Esophagus (tissue), 2 donors: Measurements from ENCODE around the gene KLF2. TPM values are rescaled to one million over a fixed set of nuclear protein-coding genes. Genes with fewer than 3 reads are reported as not detected.

Source experiments
- H3K27ac ChIP-seq, 2 donors: one replicate each; pipeline ENCODE4 v1.5.1; 2013; ENCODE audit warnings: low read depth in 2 of 2, mild to moderate bottlenecking in 2 of 2, inconsistent platforms in 1 of 2, low read length in 1 of 2, moderate library complexity in 1 of 2
- H3K27me3 ChIP-seq, 2 donors: one replicate each; pipeline ENCODE4 v1.6.1; 2013; ENCODE audit warnings: low read length in 2 of 2, control low read depth in 1 of 2, mild to moderate bottlenecking in 1 of 2; ENCODE audit not compliant: insufficient read depth in 2 of 2, control insufficient read depth in 1 of 2
- H3K36me3 ChIP-seq, 2 donors: one replicate each; pipeline ENCODE4 v1.6.1; 2013; ENCODE audit warnings: low read length in 1 of 2; ENCODE audit not compliant: control insufficient read depth in 2 of 2, insufficient read depth in 2 of 2
- H3K4me1 ChIP-seq, 2 donors: one replicate each; pipeline ENCODE4 v1.6.1; 2013; ENCODE audit warnings: low read length in 1 of 2; ENCODE audit not compliant: control insufficient read depth in 2 of 2, insufficient read depth in 2 of 2
- H3K4me3 ChIP-seq, 2 donors: one replicate each; pipeline ENCODE4 v1.5.1; 2013; ENCODE audit warnings: low read length in 2 of 2, mild to moderate bottlenecking in 2 of 2, low read depth in 1 of 2, moderate library complexity in 1 of 2
- H3K9me3 ChIP-seq, 2 donors: one replicate each; pipeline ENCODE4 v1.6.1; 2013; ENCODE audit warnings: mild to moderate bottlenecking in 2 of 2, low read depth in 1 of 2, low read length in 1 of 2, moderate library complexity in 1 of 2; ENCODE audit not compliant: control insufficient read depth in 2 of 2, insufficient read depth in 1 of 2
- WGBS, 2 donors: extraction: QIAGEN DNeasy Blood & Tissue Kit; methylation state at CpG; one replicate each; pipeline ENCODE4 v1.1.7; 2013; 5-methylcytosine and 5-hydroxymethylcytosine counted together
- polyA plus RNA-seq, 2 donors: library from polyadenylated mRNA; stranded (reverse); fragments of 200-250 nt; gene quantifications; one replicate each; pipeline ENCODE4 v1.2.3, GENCODE V29; 2013
- donor health status: healthy with polysubstance abuse.
- donor health status: Bipolar disorder and iron deficiency.

Gene KLF2
- polyA plus RNA-seq, 2 donors: 2.4 to 12.1 TPM

DNA sequence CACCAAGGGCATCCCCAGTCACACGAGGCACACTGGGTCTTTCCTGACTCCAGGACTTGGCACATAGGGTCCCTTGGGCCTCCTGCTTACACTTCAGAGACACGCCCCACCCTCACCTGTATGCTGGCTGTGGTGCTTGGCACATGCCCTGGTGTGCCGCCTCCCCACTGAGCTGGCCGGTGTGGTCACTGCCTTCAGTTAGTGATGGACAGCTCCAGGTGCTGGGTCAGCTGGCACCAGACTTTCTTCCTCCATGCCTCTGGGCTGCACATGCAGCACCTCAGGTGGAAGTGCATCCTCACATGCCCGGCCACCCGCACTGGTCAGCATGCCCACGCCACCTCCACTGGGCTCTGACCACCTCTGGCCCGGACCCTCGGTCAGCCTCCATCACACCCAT is 52.9 kb downstream of the KLF2 start:
- H3K9me3 ChIP-seq: no peaks in the 10 kb centered on the region
- WGBS, 2 donors: 89 to 95% methylated on average over 9 of the region's 9 CpGs

More for the DNA sequence above, 52.9 kb downstream of the KLF2 start:
- H3K27me3 ChIP-seq: no peaks in the 10 kb centered on the region
- no peak overlapping the region for H3K4me3 ChIP-seq
- no peak overlapping the region for H3K27ac ChIP-seq
- peaks cover 0 to 3% of the 10 kb centered on the region in 2 donors for H3K4me1 ChIP-seq
- peaks cover 18 to 27% of the 10 kb centered on the region in 2 donors for H3K36me3 ChIP-seq

Other genes with a start within 250 kb of the KLF2 start
- gene TPM4, start 248.3 kb upstream of the KLF2 start, polyA plus RNA-seq: 100 to 1,000 TPM; 350 to 439 TPM
- 10 to 100 TPM; 24.9 to 34.1 TPM for gene RAB8A, start 212.9 kb upstream of the KLF2 start, polyA plus RNA-seq
- under 1 TPM; 0.47 to 0.86 TPM for gene HSH2D, start 181.1 kb upstream of the KLF2 start, polyA plus RNA-seq
- gene CIB3, start 151.3 kb upstream of the KLF2 start, polyA plus RNA-seq: not detected
- gene FAM32A, start 139.4 kb upstream of the KLF2 start, polyA plus RNA-seq: 10 to 100 TPM; 63.0 to 68.5 TPM
- gene AP1M1, start 126.9 kb upstream of the KLF2 start, polyA plus RNA-seq: 10 to 100 TPM; 16.7 to 29.9 TPM
- gene EPS15L1, start 147.1 kb downstream of the KLF2 start, polyA plus RNA-seq: 10 to 100 TPM; 17.7 to 20.2 TPM
- gene CALR3, start 171.3 kb downstream of the KLF2 start, polyA plus RNA-seq: under 1 TPM in 1 of 2 donors, not detected in 1; 0.02 TPM
- gene C19orf44, start 171.6 kb downstream of the KLF2 start, polyA plus RNA-seq: 1 to 10 TPM; 1.6 to 2.5 TPM
- 10 to 100 TPM; 15.2 to 20.1 TPM for gene CHERP, start 217.6 kb downstream of the KLF2 start, polyA plus RNA-seq
- 10 to 100 TPM; 15.5 to 20.6 TPM for gene SLC35E1, start 247.6 kb downstream of the KLF2 start, polyA plus RNA-seq